Activated T-cell treated with anti-CD3 and anti-CD28 coated beads, Interleukin-2, amount 50 U/mL, for 4 hours (primary cell): ENCODE measurements around the gene LPCAT4. TPM values are rescaled to one million over a fixed set of nuclear protein-coding genes. Genes with fewer than 3 reads are reported as not detected.

Experiments
- ATAC-seq, 2 donors: fragments of 200-7000 bp; cut with Tn5 transposase; one replicate each; pipeline ENCODE4 v1.10.0; 2021
- DNase-seq: peaks from one replicate; pipeline ENCODE4 v3.0.0-alpha.2; 2020
- H3K27me3 Mint-ChIP-seq: one replicate; pipeline ENCODE4 v1.8.0; 2021; ENCODE audit warnings: low read depth, mixed read lengths
- H3K36me3 Mint-ChIP-seq: one replicate; pipeline ENCODE4 v1.8.0; 2022; ENCODE audit warnings: mixed read lengths; ENCODE audit not compliant: insufficient read depth
- H3K4me1 Mint-ChIP-seq: one replicate; pipeline ENCODE4 v1.8.0; 2021; ENCODE audit warnings: low read depth, mixed read lengths
- H3K4me3 Mint-ChIP-seq: one replicate; pipeline ENCODE4 v1.8.0; 2021; ENCODE audit warnings: mild to moderate bottlenecking, moderate library complexity, mixed read lengths
- H3K9me3 Mint-ChIP-seq: one replicate; pipeline ENCODE4 v1.8.0; 2021; ENCODE audit warnings: mixed read lengths
- total RNA-seq, 3 donors: library from RNA; stranded (reverse); gene quantifications; one replicate each; pipeline ENCODE4 v1.2.1, GENCODE V29; 2021

The LPCAT4 gene
- total RNA-seq, 3 donors from 2014 or later = 28.7 to 38.8 (median 31.1) TPM

GRCh38 chr15:34311563-34311962, 55.4 kb downstream of the LPCAT4 start:
- ATAC-seq = no peak
- Mint-ChIP-seq H3K36me3 (peaks cover 37% of the 10 kb centered on the region), H3K4me3 (no peak overlapping the region), H3K9me3 (no peaks in the 10 kb centered on the region), H3K4me1 (peaks cover 49% of the 10 kb centered on the region), H3K27me3 (no peaks in the 10 kb centered on the region)
- no peak for DNase-seq

Other genes starting within 250 kb of the LPCAT4 start
- 10 to 100 TPM; 30.8 to 35.1 (median 34.0) TPM for gene KATNBL1, start 157.1 kb downstream of the LPCAT4 start, total RNA-seq
- 100 to 1,000 TPM; 144 to 148 (median 146) TPM for gene EMC4, start 142.2 kb downstream of the LPCAT4 start, total RNA-seq
- gene SLC12A6, start 29.4 kb downstream of the LPCAT4 start, total RNA-seq = 10 to 100 TPM; 15.3 to 23.5 (median 22.8) TPM
- gene NOP10, start 24.1 kb downstream of the LPCAT4 start, total RNA-seq = 100 to 1,000 TPM; 295 to 327 (median 327) TPM
- not detected for gene NUTM1, start 23.9 kb downstream of the LPCAT4 start, total RNA-seq
- gene GOLGA8A, start 70.6 kb upstream of the LPCAT4 start, total RNA-seq = 100 to 1,000 TPM in 1 of 3 donors, 10 to 100 TPM in 2; 74.4 to 111 (median 98.8) TPM
- gene GOLGA8B, start 216.5 kb upstream of the LPCAT4 start, total RNA-seq = 100 to 1,000 TPM in 2 of 3 donors, 10 to 100 TPM in 1; 65.5 to 159 (median 135) TPM